ENCODE results near the gene CTNND2. TPM values are rescaled to one million over a fixed set of nuclear protein-coding genes. Genes with fewer than 3 reads are reported as not detected.

Gene CTNND2
- total RNA-seq: not detected

- H3K4me1 Mint-ChIP-seq (ENCODE audit: low read depth): peaks cover 6% of the 10 kb centered on the region
- H3K9me3 Mint-ChIP-seq: no peaks in the 10 kb centered on the region
- H3K27me3 Mint-ChIP-seq (ENCODE audit: low read depth): peaks cover 30% of the 10 kb centered on the region
- intact Hi-C loops (cut with micrococcal nuclease): no loop called here
- CTCF ChIA-PET: no interaction called here
- no peak for DNase-seq
- H3K27ac Mint-ChIP-seq: no peak within 1 kb of the TSS
- H3K4me3 Mint-ChIP-seq: peak within 1 kb of the TSS; percentile 9
- peaks cover 1% of the 10 kb centered on the region for H3K36me3 Mint-ChIP-seq (ENCODE audit: low read depth)
Observed at GRCh38 chr5:11904265-11904906, at the start of gene CTNND2. Gene CTNND2 (minus strand): TSS chr5:11904446. CDS start chr5:11903853, 593 bp downstream.

GRCh38 chr5:11946317-11946716 is 42.1 kb upstream of the CTNND2 start:
- H3K9me3 Mint-ChIP-seq: peaks cover 7% of the 10 kb centered on the region
- intact Hi-C loops (cut with micrococcal nuclease): no loop called here
- H3K36me3 Mint-ChIP-seq (ENCODE audit: low read depth): no peaks in the 10 kb centered on the region
- H3K27ac Mint-ChIP-seq: no peak overlapping the region
- no peaks in the 10 kb centered on the region for H3K4me1 Mint-ChIP-seq (ENCODE audit: low read depth)
- no peaks in the 10 kb centered on the region for H3K27me3 Mint-ChIP-seq (ENCODE audit: low read depth)
- DNase-seq: no peak
- no peak overlapping the region for H3K4me3 Mint-ChIP-seq
- CTCF ChIA-PET: no interaction called here

GRCh38 chr5:11941566-11941965 is 37.3 kb upstream of the CTNND2 start:
- Mint-ChIP-seq H3K4me1 (ENCODE audit: low read depth) (no peaks in the 10 kb centered on the region), H3K4me3 (no peak overlapping the region)

GRCh38 chr5:11931638-11932037 is 27.4 kb upstream of the CTNND2 start:
- no peaks in the 10 kb centered on the region for H3K27me3 Mint-ChIP-seq (ENCODE audit: low read depth)
- no peak overlapping the region for H3K4me3 Mint-ChIP-seq
- CTCF ChIA-PET: no interaction called here
- intact Hi-C loops (cut with micrococcal nuclease): no loop called here
- H3K36me3 Mint-ChIP-seq (ENCODE audit: low read depth): no peaks in the 10 kb centered on the region
- no peaks in the 10 kb centered on the region for H3K4me1 Mint-ChIP-seq (ENCODE audit: low read depth)
- H3K27ac Mint-ChIP-seq: no peak overlapping the region
- H3K9me3 Mint-ChIP-seq: peaks cover 4% of the 10 kb centered on the region
- no peak for DNase-seq

More at GRCh38 chr5:11941566-11941965, 37.3 kb upstream of the CTNND2 start:
- Mint-ChIP-seq H3K27me3 (ENCODE audit: low read depth) (no peaks in the 10 kb centered on the region), H3K27ac (no peak overlapping the region), H3K36me3 (ENCODE audit: low read depth) (no peaks in the 10 kb centered on the region), H3K9me3 (no peaks in the 10 kb centered on the region)
- CTCF ChIA-PET: no interaction called here
- intact Hi-C loops (cut with micrococcal nuclease): no loop called here
- DNase-seq: no peak

- Mint-ChIP-seq H3K4me3 (no peak overlapping the region), H3K4me1 (ENCODE audit: low read depth) (no peaks in the 10 kb centered on the region), H3K36me3 (ENCODE audit: low read depth) (no peaks in the 10 kb centered on the region), H3K27ac (no peak overlapping the region), H3K27me3 (ENCODE audit: low read depth) (no peaks in the 10 kb centered on the region), H3K9me3 (peaks cover 8% of the 10 kb centered on the region)
- CTCF ChIA-PET: no interaction called here
- intact Hi-C loops (cut with micrococcal nuclease): no loop called here
- DNase-seq: no peak
Observed at GRCh38 chr5:11928909-11929308, 24.7 kb upstream of the CTNND2 start.

- no peaks in the 10 kb centered on the region for H3K36me3 Mint-ChIP-seq (ENCODE audit: low read depth)
- no peaks in the 10 kb centered on the region for H3K27me3 Mint-ChIP-seq (ENCODE audit: low read depth)
- H3K27ac Mint-ChIP-seq: no peak overlapping the region
- H3K9me3 Mint-ChIP-seq: peaks cover 12% of the 10 kb centered on the region
- H3K4me3 Mint-ChIP-seq: no peak overlapping the region
- CTCF ChIA-PET: no interaction called here
- DNase-seq: no peak
- H3K4me1 Mint-ChIP-seq (ENCODE audit: low read depth): no peaks in the 10 kb centered on the region
- intact Hi-C loops (cut with micrococcal nuclease): no loop called here
Observed at GRCh38 chr5:11925701-11926100, 21.5 kb upstream of the CTNND2 start.

- no peak for DNase-seq
- Mint-ChIP-seq H3K27ac (no peak overlapping the region), H3K27me3 (ENCODE audit: low read depth) (no peaks in the 10 kb centered on the region), H3K4me1 (ENCODE audit: low read depth) (no peaks in the 10 kb centered on the region), H3K9me3 (peaks cover 12% of the 10 kb centered on the region), H3K36me3 (ENCODE audit: low read depth) (no peaks in the 10 kb centered on the region), H3K4me3 (no peak overlapping the region)
- CTCF ChIA-PET: no interaction called here
- intact Hi-C loops (cut with micrococcal nuclease): no loop called here
Observed at GRCh38 chr5:11922394-11922793, 18.1 kb upstream of the CTNND2 start.

GRCh38 chr5:11918463-11919045 is 14.3 kb upstream of the CTNND2 start:
- no peak overlapping the region for H3K4me3 Mint-ChIP-seq
- H3K27ac Mint-ChIP-seq: no peak overlapping the region
- no peaks in the 10 kb centered on the region for H3K36me3 Mint-ChIP-seq (ENCODE audit: low read depth)
- CTCF ChIA-PET: no interaction called here
- H3K9me3 Mint-ChIP-seq: peaks cover 7% of the 10 kb centered on the region
- H3K27me3 Mint-ChIP-seq (ENCODE audit: low read depth): no peaks in the 10 kb centered on the region
- no peaks in the 10 kb centered on the region for H3K4me1 Mint-ChIP-seq (ENCODE audit: low read depth)
- DNase-seq: no peak
- intact Hi-C loops (cut with micrococcal nuclease): no loop called here

GRCh38 chr5:11909471-11909870 is 5.2 kb upstream of the CTNND2 start:
- DNase-seq: no peak
- Mint-ChIP-seq H3K36me3 (ENCODE audit: low read depth) (peaks cover 1% of the 10 kb centered on the region), H3K9me3 (peaks cover 3% of the 10 kb centered on the region), H3K27me3 (ENCODE audit: low read depth) (peaks cover 8% of the 10 kb centered on the region), H3K4me3 (no peak overlapping the region), H3K4me1 (ENCODE audit: low read depth) (peaks cover 3% of the 10 kb centered on the region), H3K27ac (no peak overlapping the region)
- CTCF ChIA-PET: interaction anchor here (0.6 kb wide), 1 partner anchor 71 kb away, joined by 3 read pairs; no protein-coding TSS in a partner anchor
- intact Hi-C loops (cut with micrococcal nuclease): no loop called here

GRCh38 chr5:11906497-11906896 is 2.3 kb upstream of the CTNND2 start:
- CTCF ChIA-PET: no interaction called here
- peaks cover 2% of the 10 kb centered on the region for H3K9me3 Mint-ChIP-seq
- peaks cover 26% of the 10 kb centered on the region for H3K27me3 Mint-ChIP-seq (ENCODE audit: low read depth)
- no peak overlapping the region for H3K27ac Mint-ChIP-seq
- no peak overlapping the region for H3K4me3 Mint-ChIP-seq
- intact Hi-C loops (cut with micrococcal nuclease): no loop called here
- peaks cover 6% of the 10 kb centered on the region for H3K4me1 Mint-ChIP-seq (ENCODE audit: low read depth)
- H3K36me3 Mint-ChIP-seq (ENCODE audit: low read depth): peaks cover 1% of the 10 kb centered on the region
- DNase-seq: no peak

- Mint-ChIP-seq H3K27ac (no peak overlapping the region), H3K36me3 (ENCODE audit: low read depth) (peaks cover 1% of the 10 kb centered on the region), H3K27me3 (ENCODE audit: low read depth) (peaks cover 30% of the 10 kb centered on the region), H3K4me3 (no peak overlapping the region), H3K9me3 (no peaks in the 10 kb centered on the region), H3K4me1 (ENCODE audit: low read depth) (peaks cover 6% of the 10 kb centered on the region)
- intact Hi-C loops (cut with micrococcal nuclease): no loop called here
- CTCF ChIA-PET: no interaction called here
- no peak for DNase-seq
Observed at GRCh38 chr5:11905206-11905605, 960 bp upstream of the CTNND2 start.

- intact Hi-C loops (cut with micrococcal nuclease): no loop called here
- H3K9me3 Mint-ChIP-seq: no peaks in the 10 kb centered on the region
- H3K36me3 Mint-ChIP-seq (ENCODE audit: low read depth): peaks cover 1% of the 10 kb centered on the region
- peaks cover 6% of the 10 kb centered on the region for H3K4me1 Mint-ChIP-seq (ENCODE audit: low read depth)
- DNase-seq: no peak
- peaks cover 30% of the 10 kb centered on the region for H3K27me3 Mint-ChIP-seq (ENCODE audit: low read depth)
- no peak overlapping the region for H3K4me3 Mint-ChIP-seq
- H3K27ac Mint-ChIP-seq: no peak overlapping the region
- CTCF ChIA-PET: no interaction called here
Observed at GRCh38 chr5:11903614-11904264, 507 bp downstream of the CTNND2 start.

- DNase-seq: no peak
- CTCF ChIA-PET: no interaction called here
- peaks cover 6% of the 10 kb centered on the region for H3K4me1 Mint-ChIP-seq (ENCODE audit: low read depth)
- intact Hi-C loops (cut with micrococcal nuclease): no loop called here
- peaks cover 30% of the 10 kb centered on the region for H3K27me3 Mint-ChIP-seq (ENCODE audit: low read depth)
- no peaks in the 10 kb centered on the region for H3K9me3 Mint-ChIP-seq
- H3K4me3 Mint-ChIP-seq: peak overlapping the region; percentile 9
- H3K27ac Mint-ChIP-seq: no peak overlapping the region
- peaks cover 1% of the 10 kb centered on the region for H3K36me3 Mint-ChIP-seq (ENCODE audit: low read depth)
Observed at GRCh38 chr5:11903121-11903613, 1.1 kb downstream of the CTNND2 start.
